B cell (primary cell): ENCODE data around the gene PHPT1.

Experiments
- EZH2 ChIP-seq: IDR thresholded peaks from 2 replicates; pipeline ENCODE4 v1.6.1; 2012; ENCODE audit warnings: borderline replicate concordance, low read depth, mild to moderate bottlenecking, moderate library complexity, low read length; ENCODE audit not compliant: insufficient read depth, poor library complexity, severe bottlenecking
- TF ChIP-seq, protein P1 (sequence below): fragments of 200-600 bp; IDR thresholded peaks from one replicate; pipeline ENCODE4 v1.8.0; 2022; ENCODE audit warnings: antibody characterized with exemption, mild to moderate bottlenecking

DNA sequence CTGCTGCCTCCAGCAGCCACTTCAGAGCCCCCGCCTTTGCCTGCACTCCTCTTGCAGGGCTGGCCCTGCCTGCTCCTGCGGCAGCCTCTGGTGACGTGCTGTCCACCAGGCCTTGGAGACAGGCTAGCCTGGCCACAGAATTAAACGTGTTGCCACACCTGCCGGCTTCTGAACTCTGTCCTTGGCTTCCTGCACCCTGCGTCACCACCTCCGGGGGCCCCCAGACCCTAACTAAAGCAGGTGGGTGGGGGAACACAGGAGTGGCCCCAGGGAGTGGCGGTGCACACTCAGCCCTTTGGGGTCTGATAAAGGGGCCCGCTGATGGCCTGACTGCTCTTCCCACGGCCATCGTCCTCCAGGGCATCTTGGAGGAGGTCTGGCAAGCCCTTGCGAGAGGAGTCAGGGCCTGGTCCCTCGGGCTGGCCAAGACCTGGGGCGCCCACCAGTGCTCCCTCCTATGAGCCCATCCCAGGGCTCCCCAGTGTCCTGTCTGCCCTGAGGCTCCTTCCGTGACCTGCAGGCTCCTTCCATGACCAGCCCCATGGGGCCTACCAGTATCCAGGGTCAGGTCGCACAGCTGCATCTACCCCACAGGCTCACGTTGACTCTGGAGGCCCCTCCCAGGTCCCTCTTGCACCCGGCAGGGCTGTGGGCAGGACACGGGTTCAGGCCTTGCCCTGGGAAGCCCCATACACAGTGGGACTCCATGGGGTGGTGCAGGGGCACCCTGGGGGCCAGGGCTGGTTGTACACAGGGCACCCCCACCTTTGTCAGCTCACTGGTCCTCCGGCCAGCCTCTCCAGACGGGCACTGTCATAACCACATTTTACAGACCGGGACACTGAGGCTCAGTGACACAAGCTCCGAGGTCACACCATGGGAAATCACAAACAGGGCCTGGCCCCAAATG, 1.9 kb downstream of the PHPT1 start:
- TF ChIP-seq, protein P1, sequence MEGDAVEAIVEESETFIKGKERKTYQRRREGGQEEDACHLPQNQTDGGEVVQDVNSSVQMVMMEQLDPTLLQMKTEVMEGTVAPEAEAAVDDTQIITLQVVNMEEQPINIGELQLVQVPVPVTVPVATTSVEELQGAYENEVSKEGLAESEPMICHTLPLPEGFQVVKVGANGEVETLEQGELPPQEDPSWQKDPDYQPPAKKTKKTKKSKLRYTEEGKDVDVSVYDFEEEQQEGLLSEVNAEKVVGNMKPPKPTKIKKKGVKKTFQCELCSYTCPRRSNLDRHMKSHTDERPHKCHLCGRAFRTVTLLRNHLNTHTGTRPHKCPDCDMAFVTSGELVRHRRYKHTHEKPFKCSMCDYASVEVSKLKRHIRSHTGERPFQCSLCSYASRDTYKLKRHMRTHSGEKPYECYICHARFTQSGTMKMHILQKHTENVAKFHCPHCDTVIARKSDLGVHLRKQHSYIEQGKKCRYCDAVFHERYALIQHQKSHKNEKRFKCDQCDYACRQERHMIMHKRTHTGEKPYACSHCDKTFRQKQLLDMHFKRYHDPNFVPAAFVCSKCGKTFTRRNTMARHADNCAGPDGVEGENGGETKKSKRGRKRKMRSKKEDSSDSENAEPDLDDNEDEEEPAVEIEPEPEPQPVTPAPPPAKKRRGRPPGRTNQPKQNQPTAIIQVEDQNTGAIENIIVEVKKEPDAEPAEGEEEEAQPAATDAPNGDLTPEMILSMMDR, result no peak
- TF ChIP-seq EZH2, result no peak
